HCT116 (cell line): ENCODE results near the gene RGL3. TPM values are rescaled to one million over a fixed set of nuclear protein-coding genes. Genes with fewer than 3 reads are reported as not detected.
"Not testable (repeated sequence)": the region's sequence is repeated elsewhere in the genome, so short reads cannot be mapped to it uniquely, and the experiment has no call there.

Experiments
- ATAC-seq: fragments of 200-7000 bp; cut with Tn5 transposase; 2 replicates; pipeline ENCODE4 v1.9.1; 2020; ENCODE audit warnings: mild to moderate bottlenecking, moderate library complexity
- BruUV-seq: library from RNA; stranded (reverse); fragments of 400-500 nt; replicated peaks from 2 replicates; lab custom pipeline; 2021; lab: Mats Ljungman, UMichigan
- CTCF ChIA-PET: fragments of 300-600 bp; sonication (Branson Sonifier 250); formaldehyde crosslinking; loops from one replicate; lab custom pipeline; 2021; ENCODE audit warnings: antibody characterized with exemption; lab: Charles Lee
- POLR2A ChIA-PET: fragments of 300-600, 350-600 bp; sonication (Branson Sonifier 250); formaldehyde crosslinking; loops from one replicate; lab custom pipeline; 2021; ENCODE audit warnings: antibody characterized with exemption; lab: Charles Lee
- RAD21 ChIA-PET, 2 experiments: fragments of 300-600 bp; sonication (Branson Sonifier 250); formaldehyde crosslinking; loops; one replicate each; lab custom pipeline; 2023; ENCODE audit warnings: low total read pairs in 2 of 2; ENCODE audit not compliant: uncharacterized antibody in 2 of 2, unreplicated experiment in 2 of 2, low non-redundant PET in 1 of 2; lab: Charles Lee
- DNase-seq: peaks from one replicate; pipeline ENCODE4 v3.0.0-alpha.2; 2010; ENCODE audit warnings: low read depth, low spot score
- H2AFZ ChIP-seq: fragments of 200-600 bp; shearing (Covaris generic), sonication (generic); 2 replicates; pipeline ENCODE4 v1.6.1; 2017; ENCODE audit warnings: low read depth, mixed run types, mixed read lengths, antibody characterized with exemption, low read length; ENCODE audit not compliant: poor library complexity, severe bottlenecking
- H3K27ac ChIP-seq: 2 replicates; pipeline ENCODE4 v1.5.1; 2012; ENCODE audit warnings: low read depth, low read length
- H3K27me3 ChIP-seq: fragments of 200-600 bp; sonication (generic); 2 replicates; pipeline ENCODE4 v1.6.1; 2016; ENCODE audit warnings: mixed run types, low read length, mixed read lengths; ENCODE audit not compliant: insufficient read depth
- H3K36me3 ChIP-seq, 2 experiments: fragments of 200-500 bp in 1 of 2; fragments of 200-600 bp in 1 of 2; sonication (Bioruptor generic) in 1 of 2; sonication (generic) in 1 of 2; 2 replicates each; pipeline versions ENCODE4 v1.5.1 to v1.6.1; 2014 to 2016; ENCODE audit warnings: low read length in 2 of 2, inconsistent platforms in 1 of 2, mixed read lengths in 1 of 2, mixed run types in 1 of 2; ENCODE audit not compliant: insufficient read depth in 2 of 2, control insufficient read depth in 1 of 2
- H3K4me1 ChIP-seq, 2 experiments: fragments of 200-600 bp in 1 of 2; sonication (generic) in 1 of 2; 2 replicates each; pipeline versions ENCODE4 v1.5.1 to v1.6.1; 2012 to 2017; ENCODE audit warnings: low read length in 2 of 2, inconsistent platforms in 1 of 2, mild to moderate bottlenecking in 1 of 2, mixed read lengths in 1 of 2, mixed run types in 1 of 2, moderate library complexity in 1 of 2; ENCODE audit not compliant: insufficient read depth in 2 of 2, control insufficient read depth in 1 of 2
- H3K4me2 ChIP-seq: fragments of 200-600 bp; sonication (generic); 2 replicates; pipeline ENCODE4 v1.6.1; 2017; ENCODE audit warnings: mixed run types, low read length, mixed read lengths
- H3K4me3 ChIP-seq, 2 experiments: fragments of 200-600 bp in 1 of 2; sonication (generic) in 1 of 2; replicated peaks in 1 of 2; 2 replicates each; pipeline ENCODE4 v1.5.1; 2011 to 2016; ENCODE audit warnings: low read length in 2 of 2, control low read depth in 1 of 2, low read depth in 1 of 2, mild to moderate bottlenecking in 1 of 2, mixed read lengths in 1 of 2, mixed run types in 1 of 2
- H3K79me2 ChIP-seq: fragments of 200-600 bp; sonication (generic); 2 replicates; pipeline ENCODE4 v1.6.1; 2017; ENCODE audit warnings: mild to moderate bottlenecking, mixed run types, low read length, moderate library complexity, mixed read lengths; ENCODE audit not compliant: insufficient read depth
- H3K9ac ChIP-seq: fragments of 200-600 bp; sonication (generic); 2 replicates; pipeline ENCODE4 v1.6.1; 2016; ENCODE audit warnings: low read length, mixed read lengths
- H3K9me2 ChIP-seq: fragments of 200-600 bp; sonication (generic), shearing (Covaris generic); 2 replicates; pipeline ENCODE4 v1.6.1; 2017; ENCODE audit warnings: mixed run types, mild to moderate bottlenecking, moderate library complexity; ENCODE audit not compliant: insufficient read depth
- H3K9me3 ChIP-seq, 2 experiments: fragments of 200-500 bp in 1 of 2; fragments of 200-600 bp in 1 of 2; sonication (Bioruptor generic) in 1 of 2; sonication (generic) in 1 of 2; 2 replicates each; pipeline ENCODE4 v1.6.1; 2014 to 2017; ENCODE audit warnings: low read length in 2 of 2, mixed read lengths in 2 of 2, inconsistent platforms in 1 of 2, low read depth in 1 of 2, mild to moderate bottlenecking in 1 of 2, mixed run types in 1 of 2, moderate library complexity in 1 of 2; ENCODE audit not compliant: control insufficient read depth in 1 of 2, insufficient read depth in 1 of 2
- H4K20me1 ChIP-seq: fragments of 200-600 bp; sonication (generic), shearing (Covaris generic); 2 replicates; pipeline ENCODE4 v1.6.1; 2017; ENCODE audit warnings: mixed run types, mild to moderate bottlenecking, moderate library complexity; ENCODE audit not compliant: insufficient read depth
- ELF1 ChIP-seq: IDR thresholded peaks from 2 replicates; pipeline ENCODE4 v1.6.1; 2012; ENCODE audit warnings: low read depth, borderline replicate concordance
- EZH2 ChIP-seq: fragments of 200-600 bp; sonication (generic); IDR thresholded peaks from 2 replicates; pipeline ENCODE4 v1.6.1; 2017; ENCODE audit warnings: antibody characterized with exemption, mixed run types
- FOSL1 ChIP-seq: IDR thresholded peaks from 2 replicates; pipeline ENCODE4 v1.6.1; 2012; ENCODE audit warnings: low read depth
- JUND ChIP-seq: IDR thresholded peaks from 2 replicates; pipeline ENCODE4 v1.6.1; 2012
- POLR2A ChIP-seq: IDR thresholded peaks from 2 replicates; pipeline ENCODE4 v1.7.0; 2011; ENCODE audit warnings: borderline replicate concordance; ENCODE audit not compliant: insufficient read depth, insufficient read length; ENCODE audit errors: extremely low read depth
- POLR2AphosphoS5 ChIP-seq: IDR thresholded peaks from 2 replicates; pipeline ENCODE4 v1.6.1; 2011; ENCODE audit warnings: mild to moderate bottlenecking, low read depth, low read length, moderate library complexity
- SP1 ChIP-seq: IDR thresholded peaks from 2 replicates; pipeline ENCODE4 v1.6.1; 2012; ENCODE audit warnings: low read depth
- SRF ChIP-seq: IDR thresholded peaks from 2 replicates; pipeline ENCODE4 v1.6.1; 2012; ENCODE audit warnings: low read depth
- TCF7L2 ChIP-seq: IDR thresholded peaks from 2 replicates; pipeline ENCODE4 v1.7.0; 2011; ENCODE audit warnings: borderline replicate concordance, inconsistent platforms; ENCODE audit not compliant: insufficient read depth, insufficient read length; ENCODE audit errors: extremely low read depth
- YY1 ChIP-seq: IDR thresholded peaks from 2 replicates; pipeline ENCODE4 v1.6.1; 2011; ENCODE audit warnings: low read length, low read depth, moderate library complexity, mild to moderate bottlenecking; ENCODE audit not compliant: insufficient replicate concordance; ENCODE audit errors: extremely low read depth
- ZFX ChIP-seq: fragments of 450-650 bp; IDR thresholded peaks from 2 replicates; pipeline ENCODE4 v1.6.1; 2017
- ZNF274 ChIP-seq: fragments of 200-500 bp; sonication (Bioruptor generic); IDR thresholded peaks from 2 replicates; pipeline ENCODE4 v1.6.1; 2014; ENCODE audit warnings: mild to moderate bottlenecking, low read depth, low read length, inconsistent platforms
- intact Hi-C: fragments of 100-400 bp; cut with micrococcal nuclease; formaldehyde crosslinking; loops from 2 replicates; pipeline ENCODE4 v1.10.0; 2022
- total RNA-seq: library from RNA; stranded (reverse); gene quantifications from one replicate; pipeline ENCODE4 v1.2.1, GENCODE V29; 2021; ENCODE audit not compliant: unreplicated experiment
- TF ChIP-seq, protein P1 (sequence below): IDR thresholded peaks from 2 replicates; pipeline ENCODE4 v1.6.1; 2011; ENCODE audit warnings: mild to moderate bottlenecking, low read length, moderate library complexity; ENCODE audit not compliant: insufficient replicate concordance; ENCODE audit errors: extremely low read depth
- TF ChIP-seq, protein P2 (sequence below): IDR thresholded peaks from 2 replicates; pipeline ENCODE4 v1.6.1; 2012; ENCODE audit warnings: low read depth
- TF ChIP-seq, protein P3 (sequence below): IDR thresholded peaks from 2 replicates; pipeline ENCODE4 v1.6.1; 2012

The RGL3 gene
- total RNA-seq, 1 experiment from 2014 or later: 99.2 TPM

DNA sequence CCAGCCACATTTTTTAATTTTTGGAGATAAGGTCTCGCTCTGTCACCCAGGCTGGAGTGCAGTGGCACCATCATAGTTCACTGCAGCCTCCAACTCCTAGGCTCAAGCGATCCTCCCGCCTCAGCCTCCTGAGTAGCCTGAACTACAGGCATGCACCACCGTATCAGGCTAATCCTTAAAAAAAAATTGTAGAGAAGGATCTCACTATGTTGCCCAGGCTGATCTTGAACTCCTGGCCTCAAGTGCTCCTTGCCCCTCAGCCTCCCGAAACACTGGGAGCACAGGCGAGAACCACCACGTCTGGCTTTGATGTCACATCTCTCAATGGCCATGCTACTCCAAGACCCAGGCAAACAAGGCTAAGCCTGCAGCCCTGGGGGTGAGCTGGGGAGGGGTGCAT, 37.5 kb upstream of the RGL3 start:
- intact Hi-C loops: no loop called here
- no peak overlapping the region for H2AFZ ChIP-seq
- H3K27me3 ChIP-seq: no peaks in the 10 kb centered on the region
- TF ChIP-seq TCF7L2 (no peak), ZFX (no peak), YY1 (no peak), FOSL1 (no peak), ZNF274 (no peak), POLR2A (no peak), POLR2AphosphoS5 (no peak), SRF (no peak), JUND (no peak), ELF1 (no peak), SP1 (no peak), EZH2 (no peak)
- TF ChIP-seq, protein P1, sequence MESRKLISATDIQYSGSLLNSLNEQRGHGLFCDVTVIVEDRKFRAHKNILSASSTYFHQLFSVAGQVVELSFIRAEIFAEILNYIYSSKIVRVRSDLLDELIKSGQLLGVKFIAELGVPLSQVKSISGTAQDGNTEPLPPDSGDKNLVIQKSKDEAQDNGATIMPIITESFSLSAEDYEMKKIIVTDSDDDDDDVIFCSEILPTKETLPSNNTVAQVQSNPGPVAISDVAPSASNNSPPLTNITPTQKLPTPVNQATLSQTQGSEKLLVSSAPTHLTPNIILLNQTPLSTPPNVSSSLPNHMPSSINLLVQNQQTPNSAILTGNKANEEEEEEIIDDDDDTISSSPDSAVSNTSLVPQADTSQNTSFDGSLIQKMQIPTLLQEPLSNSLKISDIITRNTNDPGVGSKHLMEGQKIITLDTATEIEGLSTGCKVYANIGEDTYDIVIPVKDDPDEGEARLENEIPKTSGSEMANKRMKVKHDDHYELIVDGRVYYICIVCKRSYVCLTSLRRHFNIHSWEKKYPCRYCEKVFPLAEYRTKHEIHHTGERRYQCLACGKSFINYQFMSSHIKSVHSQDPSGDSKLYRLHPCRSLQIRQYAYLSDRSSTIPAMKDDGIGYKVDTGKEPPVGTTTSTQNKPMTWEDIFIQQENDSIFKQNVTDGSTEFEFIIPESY: no peak
- TF ChIP-seq, protein P2, sequence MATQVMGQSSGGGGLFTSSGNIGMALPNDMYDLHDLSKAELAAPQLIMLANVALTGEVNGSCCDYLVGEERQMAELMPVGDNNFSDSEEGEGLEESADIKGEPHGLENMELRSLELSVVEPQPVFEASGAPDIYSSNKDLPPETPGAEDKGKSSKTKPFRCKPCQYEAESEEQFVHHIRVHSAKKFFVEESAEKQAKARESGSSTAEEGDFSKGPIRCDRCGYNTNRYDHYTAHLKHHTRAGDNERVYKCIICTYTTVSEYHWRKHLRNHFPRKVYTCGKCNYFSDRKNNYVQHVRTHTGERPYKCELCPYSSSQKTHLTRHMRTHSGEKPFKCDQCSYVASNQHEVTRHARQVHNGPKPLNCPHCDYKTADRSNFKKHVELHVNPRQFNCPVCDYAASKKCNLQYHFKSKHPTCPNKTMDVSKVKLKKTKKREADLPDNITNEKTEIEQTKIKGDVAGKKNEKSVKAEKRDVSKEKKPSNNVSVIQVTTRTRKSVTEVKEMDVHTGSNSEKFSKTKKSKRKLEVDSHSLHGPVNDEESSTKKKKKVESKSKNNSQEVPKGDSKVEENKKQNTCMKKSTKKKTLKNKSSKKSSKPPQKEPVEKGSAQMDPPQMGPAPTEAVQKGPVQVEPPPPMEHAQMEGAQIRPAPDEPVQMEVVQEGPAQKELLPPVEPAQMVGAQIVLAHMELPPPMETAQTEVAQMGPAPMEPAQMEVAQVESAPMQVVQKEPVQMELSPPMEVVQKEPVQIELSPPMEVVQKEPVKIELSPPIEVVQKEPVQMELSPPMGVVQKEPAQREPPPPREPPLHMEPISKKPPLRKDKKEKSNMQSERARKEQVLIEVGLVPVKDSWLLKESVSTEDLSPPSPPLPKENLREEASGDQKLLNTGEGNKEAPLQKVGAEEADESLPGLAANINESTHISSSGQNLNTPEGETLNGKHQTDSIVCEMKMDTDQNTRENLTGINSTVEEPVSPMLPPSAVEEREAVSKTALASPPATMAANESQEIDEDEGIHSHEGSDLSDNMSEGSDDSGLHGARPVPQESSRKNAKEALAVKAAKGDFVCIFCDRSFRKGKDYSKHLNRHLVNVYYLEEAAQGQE: no peak
- TF ChIP-seq, protein P3, sequence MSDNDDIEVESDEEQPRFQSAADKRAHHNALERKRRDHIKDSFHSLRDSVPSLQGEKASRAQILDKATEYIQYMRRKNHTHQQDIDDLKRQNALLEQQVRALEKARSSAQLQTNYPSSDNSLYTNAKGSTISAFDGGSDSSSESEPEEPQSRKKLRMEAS: no peak
- no peaks in the 10 kb centered on the region for H3K9me2 ChIP-seq
- RAD21 ChIA-PET: no interaction called here
- no peaks in the 10 kb centered on the region for H3K9me3 ChIP-seq
- H4K20me1 ChIP-seq: no peaks in the 10 kb centered on the region
- H3K9ac ChIP-seq: no peak overlapping the region
- CTCF ChIA-PET: interaction anchor here (1.6 kb wide), 1 partner anchor 73 kb away, joined by 6 read pairs; the partner anchor contains the start of gene EPOR
- H3K27ac ChIP-seq: no peak overlapping the region
- no peaks in the 10 kb centered on the region for H3K36me3 ChIP-seq
- H3K4me2 ChIP-seq: no peak overlapping the region
- no peak overlapping the region for H3K4me3 ChIP-seq
- BruUV-seq: no TSS peak
- no peak for DNase-seq
- no peak for ATAC-seq
- POLR2A ChIA-PET: no interaction called here
- H3K4me1 ChIP-seq: no peaks in the 10 kb centered on the region
- H3K79me2 ChIP-seq: no peaks in the 10 kb centered on the region

DNA sequence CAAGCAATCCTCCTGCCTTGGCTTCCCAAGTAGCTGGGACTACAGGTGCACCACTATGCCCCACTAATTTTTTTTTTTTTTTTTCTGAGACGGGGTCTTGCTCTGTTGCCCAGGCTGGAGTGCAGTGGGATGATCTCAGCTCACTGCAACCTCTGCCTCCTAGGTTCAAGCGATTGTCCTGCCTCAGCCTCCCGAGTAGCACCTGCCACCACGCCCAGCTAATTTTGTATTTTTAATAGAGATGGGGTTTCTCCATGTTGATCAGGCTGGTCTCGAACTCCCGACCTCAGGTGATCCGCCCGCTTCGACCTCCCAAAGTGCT, 36.1 kb upstream of the RGL3 start:
- BruUV-seq, intact Hi-C loops: not testable (repeated sequence)
- CTCF ChIA-PET: interaction anchor here (1.6 kb wide), 1 partner anchor 72 kb away, joined by 6 read pairs; the partner anchor contains the start of gene EPOR

More for the DNA sequence above, 36.1 kb upstream of the RGL3 start:
- H3K36me3 ChIP-seq, H3K79me2 ChIP-seq, H3K27ac ChIP-seq, H3K4me3 ChIP-seq, H3K4me1 ChIP-seq, H2AFZ ChIP-seq, H3K27me3 ChIP-seq, H4K20me1 ChIP-seq, H3K9me2 ChIP-seq, DNase-seq, POLR2A ChIA-PET, H3K9ac ChIP-seq, H3K9me3 ChIP-seq, H3K4me2 ChIP-seq, ATAC-seq: not testable (repeated sequence)
- RAD21 ChIA-PET: interaction anchor here in 1 of 2 experiments (0.6 kb wide), 1 partner anchor 9 kb away, joined by 3 read pairs; no protein-coding TSS in a partner anchor
